DOHH2 (cell line): Measurements from ENCODE around the gene NXPH4.

ENCODE experiments used
- H3F3A ChIP-seq: fragments of 200-600 bp; sonication (generic), shearing (Covaris generic); 2 replicates; pipeline ENCODE4 v1.6.0; 2016; ENCODE audit warnings: antibody characterized with exemption, mild to moderate bottlenecking; ENCODE audit not compliant: control insufficient read depth, insufficient read depth
- H3K27ac ChIP-seq: fragments of 200-600 bp; sonication (generic); 2 replicates; pipeline ENCODE4 v1.5.1; 2014; ENCODE audit warnings: low read depth, mild to moderate bottlenecking, low read length, moderate library complexity
- H3K27me3 ChIP-seq: fragments of 200-600 bp; sonication (generic); 2 replicates; pipeline ENCODE4 v1.6.1; 2014; ENCODE audit warnings: mild to moderate bottlenecking, low read length, mixed read lengths; ENCODE audit not compliant: control insufficient read depth
- H3K36me3 ChIP-seq: fragments of 200-600 bp; sonication (generic); 2 replicates; pipeline ENCODE4 v1.6.1; 2014; ENCODE audit warnings: mild to moderate bottlenecking, low read length, moderate library complexity, mixed read lengths; ENCODE audit not compliant: control insufficient read depth
- H3K4me1 ChIP-seq: fragments of 200-600 bp; sonication (generic); 2 replicates; pipeline ENCODE4 v1.6.1; 2014; ENCODE audit warnings: mild to moderate bottlenecking, low read length, mixed read lengths; ENCODE audit not compliant: control insufficient read depth
- H3K4me2 ChIP-seq: fragments of 200-600 bp; sonication (generic); 2 replicates; pipeline ENCODE4 v1.6.0; 2014; ENCODE audit warnings: mild to moderate bottlenecking, low read length, moderate library complexity
- H3K4me3 ChIP-seq: fragments of 200-600 bp; sonication (generic); 2 replicates; pipeline ENCODE4 v1.5.1; 2014; ENCODE audit warnings: mild to moderate bottlenecking, low read length, mixed read lengths
- H3K79me2 ChIP-seq: fragments of 200-600 bp; sonication (generic); 2 replicates; pipeline ENCODE4 v1.6.1; 2014; ENCODE audit warnings: mild to moderate bottlenecking, low read length, mixed read lengths; ENCODE audit not compliant: control insufficient read depth
- H3K9me2 ChIP-seq: fragments of 200-600 bp; sonication (generic); replicated peaks from 2 replicates; pipeline ENCODE4 v1.6.1; 2014; ENCODE audit warnings: mild to moderate bottlenecking, low read length, mixed read lengths; ENCODE audit not compliant: control insufficient read depth
- H3K9me3 ChIP-seq: fragments of 200-600 bp; sonication (generic); 2 replicates; pipeline ENCODE4 v1.6.1; 2014; ENCODE audit warnings: antibody characterized with exemption, low read length, mixed read lengths; ENCODE audit not compliant: control insufficient read depth, insufficient read depth
- H4K20me1 ChIP-seq: fragments of 200-600 bp; sonication (generic); 2 replicates; pipeline ENCODE4 v1.6.0; 2014; ENCODE audit warnings: low read depth, mild to moderate bottlenecking, antibody characterized with exemption, low read length, moderate library complexity; ENCODE audit not compliant: control insufficient read depth, insufficient read depth
- CTCF ChIP-seq: fragments of 200-600 bp; sonication (generic); IDR thresholded peaks from one replicate; pipeline ENCODE4 v1.5.1; 2014; ENCODE audit warnings: antibody characterized with exemption, mild to moderate bottlenecking, low read depth, low read length; ENCODE audit not compliant: poor library complexity, severe bottlenecking
- EZH2phosphoT487 ChIP-seq: fragments of 200-600 bp; sonication (generic); IDR thresholded peaks from 2 replicates; pipeline ENCODE4 v1.6.1; 2017; ENCODE audit warnings: borderline replicate concordance, mild to moderate bottlenecking, antibody characterized with exemption, low read length, moderate library complexity, mixed read lengths

The NXPH4 gene

GRCh38 chr12:57227315-57228115 lies 10.9 kb downstream of the NXPH4 start:
- Histone ChIP-seq H3K27me3 (no peaks in the 10 kb centered on the region), H3K9me3 (no peaks in the 10 kb centered on the region), H3K36me3 (peaks cover 43% of the 10 kb centered on the region), H3F3A (peaks cover 39% of the 10 kb centered on the region), H3K4me3 (peak overlapping the region; percentile 76), H3K9me2 (no peaks in the 10 kb centered on the region), H3K4me2 (peak overlapping the region; percentile 91), H3K27ac (peak overlapping the region; percentile 95), H3K4me1 (peaks cover 90% of the 10 kb centered on the region), H4K20me1 (peaks cover 16% of the 10 kb centered on the region; the same call in 1 of the 2 replicates), H3K79me2 (peaks cover 57% of the 10 kb centered on the region)
- TF ChIP-seq CTCF (no peak), EZH2phosphoT487 (no peak)

GRCh38 chr12:57229046-57229633 lies 12.5 kb downstream of the NXPH4 start:
- H3K4me1 ChIP-seq, result peaks cover 90% of the 10 kb centered on the region
- peak overlapping the region; percentile 98 for H3K4me2 ChIP-seq
- H3K27me3 ChIP-seq, result no peaks in the 10 kb centered on the region
- peaks cover 20% of the 10 kb centered on the region; the same call in 1 of the 2 replicates for H4K20me1 ChIP-seq
- peaks cover 46% of the 10 kb centered on the region for H3F3A ChIP-seq
- no peaks in the 10 kb centered on the region for H3K9me3 ChIP-seq
- H3K27ac ChIP-seq, result peak overlapping the region; percentile 95
- H3K79me2 ChIP-seq, result peaks cover 46% of the 10 kb centered on the region
- peak overlapping the region; percentile 91 for H3K4me3 ChIP-seq
- TF ChIP-seq EZH2phosphoT487, result no peak
- no peak for TF ChIP-seq CTCF
- H3K9me2 ChIP-seq, result no peaks in the 10 kb centered on the region
- H3K36me3 ChIP-seq, result peaks cover 52% of the 10 kb centered on the region

GRCh38 chr12:57229634-57230380 lies 13.2 kb downstream of the NXPH4 start, which contains the start of gene SHMT2:
TSS of gene SHMT2 (plus strand) at chr12:57229711. CDS start at chr12:57229779, 68 bp downstream.
- Histone ChIP-seq H3K27me3 (no peaks in the 10 kb centered on the region), H3K36me3 (peaks cover 53% of the 10 kb centered on the region), H3K79me2 (peaks cover 41% of the 10 kb centered on the region), H3K9me2 (no peaks in the 10 kb centered on the region), H3F3A (peaks cover 49% of the 10 kb centered on the region), H3K4me2 (peak within 1 kb of the TSS; percentile 98), H4K20me1 (peaks cover 23% of the 10 kb centered on the region; the same call in 1 of the 2 replicates), H3K4me3 (peak within 1 kb of the TSS; percentile 91), H3K9me3 (no peaks in the 10 kb centered on the region), H3K27ac (peak within 1 kb of the TSS; percentile 95), H3K4me1 (peaks cover 90% of the 10 kb centered on the region)
- TF ChIP-seq CTCF, result no peak
- no peak for TF ChIP-seq EZH2phosphoT487
